ENCODE results near the gene AHNAK2. TPM values are rescaled to one million over a fixed set of nuclear protein-coding genes. Genes with fewer than 3 reads are reported as not detected.

AHNAK2 gene
- total RNA-seq, 2 donors from 2014 or later: 3.6 to 5.2 TPM

DNA sequence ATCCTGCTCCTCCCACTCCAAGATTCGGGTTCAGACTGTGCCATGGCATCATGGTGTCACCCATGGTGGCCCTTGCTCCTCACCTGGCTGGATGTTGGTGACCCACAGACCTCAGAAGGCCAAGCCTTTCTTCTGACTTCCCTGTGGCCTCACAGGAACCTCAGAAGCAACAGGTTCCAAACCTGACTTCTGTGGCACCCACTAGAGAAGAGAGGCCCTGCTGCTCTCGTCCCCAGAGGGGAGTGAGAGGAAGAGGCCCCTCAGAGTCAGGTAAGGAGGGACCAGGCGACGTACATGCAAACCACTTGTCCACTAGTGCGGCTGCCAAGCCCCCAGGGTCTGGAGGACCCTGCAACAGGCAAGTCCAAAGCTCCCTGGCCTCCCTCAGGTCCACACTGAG lies 17.9 kb upstream of the AHNAK2 start:
- WGBS, 2 donors: 87 to 92% methylated on average over 5 of the region's 5 CpGs
- Histone ChIP-seq H3K36me3 (replicated peaks in 1 of 2; ENCODE audit: insufficient read depth in 1 of 2, low read depth in 2 of 2) (peaks cover 0 to 5% of the 10 kb centered on the region in 2 donors), H3K27me3 (no peaks in the 10 kb centered on the region), H3K9me3 (no peaks in the 10 kb centered on the region), H3K4me1 (no peaks in the 10 kb centered on the region), H3K4me3 (no peak overlapping the region), H3K27ac (no peak overlapping the region)
- no peak for TF ChIP-seq POLR2A (IDR thresholded peaks at IDR 0.05)
- no peak for TF ChIP-seq CTCF (IDR thresholded peaks at IDR 0.05)
- intact Hi-C loops (cut with DNase I): no loop called here
- DNase-seq (no peak), ATAC-seq (no peak)

DNA sequence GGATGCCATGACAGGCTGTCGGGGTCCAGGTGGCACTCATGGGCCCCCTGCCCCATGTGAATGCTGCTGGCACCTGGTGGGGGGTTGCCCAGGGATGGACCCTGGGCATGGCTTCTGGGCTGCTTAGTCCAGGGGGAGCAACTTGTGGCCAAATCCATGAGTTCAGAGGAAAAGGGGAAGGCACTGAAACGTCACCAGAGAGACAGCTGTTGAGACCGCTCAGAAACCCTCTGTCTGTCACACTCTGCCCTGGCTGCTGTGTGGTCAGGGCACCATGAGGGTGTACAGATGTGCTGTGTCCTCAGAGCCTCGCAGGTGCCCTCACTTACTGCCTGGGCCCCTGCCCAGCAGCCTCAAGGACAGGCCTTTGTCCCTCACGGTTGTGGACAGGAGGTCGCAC lies 16.8 kb upstream of the AHNAK2 start:
- Histone ChIP-seq H3K27me3 (no peaks in the 10 kb centered on the region), H3K36me3 (replicated peaks in 1 of 2; ENCODE audit: insufficient read depth in 1 of 2, low read depth in 2 of 2) (peaks cover 0 to 5% of the 10 kb centered on the region in 2 donors), H3K9me3 (no peaks in the 10 kb centered on the region), H3K27ac (no peak overlapping the region), H3K4me3 (no peak overlapping the region), H3K4me1 (no peaks in the 10 kb centered on the region)
- intact Hi-C loops (cut with DNase I): no loop called here
- ATAC-seq (no peak), DNase-seq (no peak)
- no peak for TF ChIP-seq POLR2A (IDR thresholded peaks at IDR 0.05)
- WGBS, 2 donors: 77% methylated on average over 6 of the region's 6 CpGs; no CpG with 5 or more reads in 1 of the 2 donors

DNA sequence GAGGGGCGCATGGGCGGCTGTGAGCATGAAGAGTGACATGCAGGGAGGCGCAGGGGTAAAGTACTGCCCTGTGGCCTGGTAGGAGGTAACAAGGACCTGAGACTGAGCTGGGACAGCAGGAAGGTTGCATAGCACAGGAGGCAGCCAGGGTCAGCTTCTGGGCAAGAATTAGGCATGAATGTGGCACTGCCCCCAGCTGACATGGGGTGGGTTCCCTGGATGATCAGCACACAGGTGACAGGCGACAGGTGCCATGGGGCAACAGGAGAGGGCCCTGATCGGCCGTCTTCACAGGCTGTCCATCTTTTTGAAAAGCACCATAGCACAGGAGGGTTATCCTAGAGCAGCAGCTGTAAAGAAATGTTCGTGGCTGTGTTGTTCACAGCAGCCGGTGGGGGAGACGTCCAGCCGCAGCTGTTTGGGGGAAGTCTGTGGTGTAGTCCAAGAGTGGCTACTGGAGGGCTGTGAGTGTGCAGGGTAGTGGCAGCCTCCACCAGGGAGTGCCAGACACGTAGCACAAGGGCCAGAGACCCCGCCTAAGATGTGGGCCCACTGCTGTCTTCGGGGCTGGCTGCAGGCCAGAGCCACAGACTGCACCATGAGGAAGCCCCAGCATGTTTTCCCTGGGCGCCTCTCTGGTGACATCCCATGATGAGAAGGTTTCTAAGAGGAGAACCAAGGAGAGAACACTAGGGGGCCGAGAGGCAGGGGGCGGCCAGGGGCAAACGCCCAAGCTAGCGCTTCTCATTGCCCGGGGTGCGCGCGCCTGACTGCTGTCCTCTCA lies 15.8 kb upstream of the AHNAK2 start:
- no peak for DNase-seq

DNA sequence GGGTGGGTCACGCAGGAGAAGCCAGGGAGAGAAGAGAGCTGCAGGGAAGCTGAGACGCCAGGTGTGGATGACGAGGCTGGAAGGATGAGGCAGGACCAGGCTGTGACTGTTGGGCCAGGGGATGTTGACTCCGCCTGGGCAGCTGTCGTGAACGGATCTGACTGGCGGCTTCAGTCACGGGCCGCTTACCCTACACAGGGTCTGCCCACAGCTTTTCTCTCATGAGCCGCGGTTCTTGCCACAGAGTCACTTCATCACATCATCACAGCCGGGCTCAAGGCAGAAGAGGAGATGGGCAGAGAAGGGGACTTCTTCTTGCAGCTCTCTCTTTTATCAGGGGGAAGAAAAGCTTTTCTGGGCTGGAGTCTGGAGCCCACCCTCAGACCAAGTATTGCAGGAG lies 15.1 kb upstream of the AHNAK2 start:
- no peak overlapping the region for H3K4me3 ChIP-seq
- no peaks in the 10 kb centered on the region for H3K27me3 ChIP-seq
- 92 to 94% methylated on average over 12 of the region's 12 CpGs for WGBS, 2 donors
- intact Hi-C loops (cut with DNase I): no loop called here
- no peaks in the 10 kb centered on the region for H3K4me1 ChIP-seq
- DNase-seq: no peak
- no peak for ATAC-seq
- TF ChIP-seq POLR2A (IDR thresholded peaks at IDR 0.05) (no peak), CTCF (IDR thresholded peaks at IDR 0.05) (no peak)
- H3K27ac ChIP-seq: no peak overlapping the region
- no peaks in the 10 kb centered on the region for H3K9me3 ChIP-seq
- H3K36me3 ChIP-seq (replicated peaks in 1 of 2; ENCODE audit: insufficient read depth in 1 of 2, low read depth in 2 of 2): peaks cover 0 to 5% of the 10 kb centered on the region in 2 donors

More for the DNA sequence above, 15.8 kb upstream of the AHNAK2 start:
- intact Hi-C loops (cut with DNase I): no loop called here
- H3K4me1 ChIP-seq: no peaks in the 10 kb centered on the region
- H3K36me3 ChIP-seq (replicated peaks in 1 of 2; ENCODE audit: insufficient read depth in 1 of 2, low read depth in 2 of 2): peaks cover 0 to 5% of the 10 kb centered on the region in 2 donors
- no peak for TF ChIP-seq CTCF (IDR thresholded peaks at IDR 0.05)
- no peak for ATAC-seq
- H3K27ac ChIP-seq: no peak overlapping the region
- 78 to 98% methylated on average over 12 to 21 of the region's 22 CpGs for WGBS, 2 donors
- no peak overlapping the region for H3K4me3 ChIP-seq
- H3K9me3 ChIP-seq: no peaks in the 10 kb centered on the region
- no peaks in the 10 kb centered on the region for H3K27me3 ChIP-seq

GRCh38 chr14:104992501-104992900 lies 14.3 kb upstream of the AHNAK2 start:
- H3K27ac ChIP-seq: no peak overlapping the region
- TF ChIP-seq CTCF (IDR thresholded peaks at IDR 0.05): no peak
- no peak for TF ChIP-seq POLR2A (IDR thresholded peaks at IDR 0.05)
- intact Hi-C loops (cut with DNase I): no loop called here
- H3K4me3 ChIP-seq: no peak overlapping the region
- H3K36me3 ChIP-seq (replicated peaks in 1 of 2; ENCODE audit: insufficient read depth in 1 of 2, low read depth in 2 of 2): peaks cover 0 to 5% of the 10 kb centered on the region in 2 donors
- 93 to 95% methylated on average over 11 of the region's 11 CpGs for WGBS, 2 donors
- H3K27me3 ChIP-seq: no peaks in the 10 kb centered on the region
- no peaks in the 10 kb centered on the region for H3K9me3 ChIP-seq
- ATAC-seq: no peak
- DNase-seq: no peak
- H3K4me1 ChIP-seq: no peaks in the 10 kb centered on the region

All from body of pancreas (tissue), 4 donors.